Stimulated activated naive CD4-positive, alpha-beta T cell treated with Interleukin-2 at 50 U/mL for 16 hours (primary cell): ENCODE measurements around the gene SULT1B1.

ENCODE experiments used
- DNase-seq: peaks from one replicate; lab custom pipeline; 2025; lab: John Stamatoyannopoulos, UW

Gene SULT1B1

DNA sequence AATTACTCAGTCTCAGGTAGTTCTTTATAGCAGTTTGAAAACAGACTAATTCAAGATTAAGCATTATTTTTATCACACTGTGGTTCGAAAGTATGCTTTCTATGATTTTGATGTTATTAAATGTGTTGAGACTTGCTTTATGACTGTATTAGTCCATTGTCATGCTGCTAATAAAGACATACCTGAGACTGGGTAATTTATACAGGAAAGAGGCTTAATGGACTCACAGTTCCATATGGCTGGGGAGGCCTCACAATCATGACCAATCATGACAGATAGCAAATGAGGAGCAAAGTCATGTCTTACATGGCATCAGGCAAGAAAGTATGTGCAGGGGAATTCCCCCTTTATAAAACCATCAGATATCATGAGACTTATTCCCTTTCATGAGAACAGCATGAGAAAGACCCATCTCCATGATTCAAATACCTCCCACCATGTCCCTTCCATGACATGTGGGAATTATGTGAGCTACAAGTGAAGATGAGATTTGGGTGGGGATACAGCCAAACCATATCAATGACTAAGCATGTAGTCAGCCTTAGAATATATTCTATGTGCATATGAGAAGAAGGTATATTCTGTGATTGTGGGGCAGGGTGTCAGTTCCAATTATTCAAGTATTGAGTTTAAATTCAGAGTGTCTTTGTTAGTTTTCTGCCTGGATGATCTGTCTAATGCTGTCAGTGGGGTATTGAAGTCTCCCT is 62.7 kb downstream of the SULT1B1 start:
- DNase-seq, result no peak

DNA sequence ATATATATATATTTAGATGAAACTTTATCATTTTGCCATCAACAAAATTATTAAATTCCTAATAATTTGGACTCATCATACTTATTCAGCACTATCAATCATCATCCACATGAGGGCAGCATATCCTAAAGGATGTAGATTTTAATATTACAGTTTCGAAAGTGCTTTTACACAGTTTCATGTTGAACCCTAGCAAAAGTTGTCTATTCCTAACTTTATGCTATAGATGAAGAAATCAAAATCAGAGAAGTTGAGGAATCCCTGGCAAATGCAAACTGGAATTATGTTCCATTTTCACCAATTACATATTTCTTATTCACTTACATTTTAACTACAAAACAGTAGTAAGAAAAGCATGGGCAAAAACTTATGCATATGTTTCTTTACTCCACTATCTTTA is 70.8 kb downstream of the SULT1B1 start:
- no peak for DNase-seq

DNA sequence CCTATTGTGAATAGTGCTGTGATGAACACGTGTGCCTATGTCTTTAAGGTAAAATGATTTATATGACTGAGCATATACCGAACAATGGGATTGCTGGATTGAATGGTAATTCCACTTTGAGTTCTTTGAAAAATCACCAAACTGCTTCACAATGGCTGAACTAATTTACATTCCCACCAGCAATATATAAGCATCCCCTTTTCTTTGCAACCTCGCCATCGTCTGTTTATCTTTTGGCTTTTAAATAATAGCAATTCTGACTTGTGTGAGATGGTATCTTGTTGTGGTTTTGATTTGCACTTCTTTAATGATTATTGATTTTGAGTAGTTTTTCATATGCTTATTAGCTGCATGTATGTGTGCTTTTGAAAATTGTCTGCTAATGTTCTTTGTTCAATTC is 75.6 kb downstream of the SULT1B1 start:
- DNase-seq, result no peak
